Caco-2 (cell line): ENCODE data around the gene DEFB116. TPM values are rescaled to one million over a fixed set of nuclear protein-coding genes. Genes with fewer than 3 reads are reported as not detected.

Experiments used
- BruUV-seq: library from RNA; stranded (reverse); fragments of 400-500 nt; replicated peaks from 2 replicates; lab custom pipeline; 2021; lab: Mats Ljungman, UMichigan
- CTCF ChIA-PET: fragments of 300-600 bp; sonication (Branson Sonifier 250); formaldehyde crosslinking; loops from one replicate; lab custom pipeline; 2022; ENCODE audit warnings: antibody characterized with exemption; lab: Charles Lee
- POLR2A ChIA-PET: fragments of 300-600 bp; sonication (Branson Sonifier 250); formaldehyde crosslinking; loops from one replicate; lab custom pipeline; 2022; ENCODE audit warnings: antibody characterized with exemption; lab: Charles Lee
- DNase-seq, 2 experiments: peaks; one replicate each; pipeline versions ENCODE4 v3.0.0 to v3.0.0-alpha.2; 2020 to 2022
- H3K27me3 ChIP-seq: replicated peaks from 2 replicates; pipeline ENCODE4 v1.6.0; 2011; ENCODE audit warnings: low read length; ENCODE audit not compliant: control insufficient read depth, insufficient read depth
- H3K36me3 ChIP-seq: 2 replicates; pipeline ENCODE4 v1.5.1; 2011; ENCODE audit warnings: low read length; ENCODE audit not compliant: control insufficient read depth, insufficient read depth
- H3K4me1 ChIP-seq: fragments of 250-450 bp; sonication (Bioruptor Pico); 2 replicates; pipeline ENCODE4 v1.5.1; 2020; ENCODE audit warnings: mild to moderate bottlenecking
- H3K4me3 ChIP-seq: 2 replicates; pipeline ENCODE4 v1.5.1; 2011; ENCODE audit warnings: low read depth, mild to moderate bottlenecking, control low read depth, low read length
- H3K9me3 ChIP-seq: fragments of 250-450 bp; sonication (Bioruptor Pico); 2 replicates; pipeline ENCODE4 v1.5.1; 2020; ENCODE audit warnings: mild to moderate bottlenecking, moderate library complexity
- H3K27ac Mint-ChIP-seq: one replicate; pipeline ENCODE4 v1.8.0; 2022; ENCODE audit warnings: mixed read lengths; ENCODE audit not compliant: unreplicated experiment
- H3K27me3 Mint-ChIP-seq: one replicate; pipeline ENCODE4 v1.8.0; 2022; ENCODE audit warnings: mixed read lengths; ENCODE audit not compliant: insufficient read depth, unreplicated experiment
- H3K36me3 Mint-ChIP-seq: one replicate; pipeline ENCODE4 v1.8.0; 2022; ENCODE audit warnings: mild to moderate bottlenecking, mixed read lengths; ENCODE audit not compliant: insufficient read depth, unreplicated experiment
- H3K4me1 Mint-ChIP-seq: one replicate; pipeline ENCODE4 v1.8.0; 2022; ENCODE audit warnings: low read depth, mixed read lengths; ENCODE audit not compliant: unreplicated experiment
- H3K4me3 Mint-ChIP-seq: one replicate; pipeline ENCODE4 v1.8.0; 2022; ENCODE audit warnings: mild to moderate bottlenecking, moderate library complexity, mixed read lengths; ENCODE audit not compliant: unreplicated experiment
- H3K9me3 Mint-ChIP-seq: one replicate; pipeline ENCODE4 v1.8.0; 2022; ENCODE audit warnings: mixed read lengths; ENCODE audit not compliant: unreplicated experiment
- intact Hi-C: fragments of 100-400 bp; cut with micrococcal nuclease; formaldehyde crosslinking; loops from one replicate; pipeline ENCODE4 v1.10.0; 2022; ENCODE audit not compliant: unreplicated experiment
- total RNA-seq: library from RNA; stranded (reverse); gene quantifications from 2 replicates; pipeline ENCODE4 v1.2.3, GENCODE V29; 2022
- TF ChIP-seq, protein P1 (sequence below), 2 experiments: fragments of 200-600 bp in 1 of 2; IDR thresholded peaks; 1 replicate in 1 of 2; 2 replicates in 1 of 2; pipeline versions ENCODE4 v1.5.1 to v1.8.0; 2011 to 2022; ENCODE audit warnings: antibody characterized with exemption in 1 of 2, control low read depth in 1 of 2, inconsistent platforms in 1 of 2, low read depth in 1 of 2, low read length in 1 of 2, mild to moderate bottlenecking in 1 of 2, moderate library complexity in 1 of 2; ENCODE audit not compliant: insufficient read depth in 1 of 2, severe bottlenecking in 1 of 2, unreplicated experiment in 1 of 2

DEFB116 gene
- total RNA-seq, 1 experiment from 2014 or later, result not detected

DNA sequence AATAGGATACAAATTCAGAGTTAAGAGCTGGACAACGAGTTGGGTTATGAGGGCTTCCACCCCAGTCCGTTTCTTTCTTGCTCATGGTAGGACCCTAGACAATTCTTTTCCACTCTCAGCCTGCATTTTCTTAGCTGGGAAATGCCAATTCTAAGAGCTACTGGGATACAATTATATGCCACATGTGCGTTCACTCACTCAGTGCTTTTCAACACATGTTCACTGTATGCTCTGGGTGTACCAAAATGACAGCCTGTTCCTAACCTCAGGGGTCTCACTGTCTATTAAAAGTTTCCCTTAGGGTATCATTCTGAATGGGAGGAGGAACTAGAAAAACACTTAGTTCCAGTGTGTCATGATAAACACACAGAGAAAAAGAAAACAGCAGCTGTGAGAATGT lies 51.4 kb downstream of the DEFB116 start:
- H3K9me3 ChIP-seq, result no peaks in the 10 kb centered on the region

More for the DNA sequence above, 51.4 kb downstream of the DEFB116 start:
- Mint-ChIP-seq H3K4me3 (no peak overlapping the region), H3K36me3 (no peaks in the 10 kb centered on the region), H3K27me3 (peaks cover 3% of the 10 kb centered on the region), H3K9me3 (no peaks in the 10 kb centered on the region), H3K27ac (no peak overlapping the region), H3K4me1 (no peaks in the 10 kb centered on the region)
- Histone ChIP-seq H3K4me3 (no peak overlapping the region), H3K4me1 (no peaks in the 10 kb centered on the region), H3K27me3 (0 out of 2 replicates have a peak, but pooled peaks cover 2% of the 10 kb centered on the region), H3K36me3 (no peaks in the 10 kb centered on the region)
- no peak for DNase-seq
- TF ChIP-seq, protein P1, sequence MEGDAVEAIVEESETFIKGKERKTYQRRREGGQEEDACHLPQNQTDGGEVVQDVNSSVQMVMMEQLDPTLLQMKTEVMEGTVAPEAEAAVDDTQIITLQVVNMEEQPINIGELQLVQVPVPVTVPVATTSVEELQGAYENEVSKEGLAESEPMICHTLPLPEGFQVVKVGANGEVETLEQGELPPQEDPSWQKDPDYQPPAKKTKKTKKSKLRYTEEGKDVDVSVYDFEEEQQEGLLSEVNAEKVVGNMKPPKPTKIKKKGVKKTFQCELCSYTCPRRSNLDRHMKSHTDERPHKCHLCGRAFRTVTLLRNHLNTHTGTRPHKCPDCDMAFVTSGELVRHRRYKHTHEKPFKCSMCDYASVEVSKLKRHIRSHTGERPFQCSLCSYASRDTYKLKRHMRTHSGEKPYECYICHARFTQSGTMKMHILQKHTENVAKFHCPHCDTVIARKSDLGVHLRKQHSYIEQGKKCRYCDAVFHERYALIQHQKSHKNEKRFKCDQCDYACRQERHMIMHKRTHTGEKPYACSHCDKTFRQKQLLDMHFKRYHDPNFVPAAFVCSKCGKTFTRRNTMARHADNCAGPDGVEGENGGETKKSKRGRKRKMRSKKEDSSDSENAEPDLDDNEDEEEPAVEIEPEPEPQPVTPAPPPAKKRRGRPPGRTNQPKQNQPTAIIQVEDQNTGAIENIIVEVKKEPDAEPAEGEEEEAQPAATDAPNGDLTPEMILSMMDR (IDR thresholded peaks at IDR 0.05; ENCODE audit: insufficient read depth in 1 of 2, low read depth in 1 of 2, low read length in 1 of 2, severe bottlenecking in 1 of 2, unreplicated experiment in 1 of 2), result no peak
- intact Hi-C loops, result no loop called here
- no TSS peak for BruUV-seq
- ChIA-PET CTCF (no interaction called here), POLR2A (no interaction called here)

Other genes starting within 250 kb of the DEFB116 start
- gene DEFB115, start 50.9 kb downstream of the DEFB116 start, total RNA-seq, result not detected in 2 replicates
- gene DEFB118, start 60.0 kb upstream of the DEFB116 start, total RNA-seq, result not detected in 2 replicates
- not detected in 2 replicates for gene DEFB119, start 82.0 kb upstream of the DEFB116 start, total RNA-seq
- not detected in 2 replicates for gene DEFB121, start 97.6 kb upstream of the DEFB116 start, total RNA-seq
- not detected in 2 replicates for gene DEFB123, start 132.0 kb upstream of the DEFB116 start, total RNA-seq
- gene DEFB124, start 166.5 kb upstream of the DEFB116 start, total RNA-seq, result not detected in 2 replicates
- not detected in 2 replicates for gene REM1, start 166.7 kb upstream of the DEFB116 start, total RNA-seq
- gene HM13, start 205.9 kb upstream of the DEFB116 start, total RNA-seq, result 435 and 443 TPM in 2 replicates